Type B pancreatic cell (in vitro differentiated cells): Measurements from ENCODE around the gene PKN2. TPM values are rescaled to one million over a fixed set of nuclear protein-coding genes. Genes with fewer than 3 reads are reported as not detected.
A peak's percentile ranks its signal among the peaks of the same experiment; 100 is the strongest.

Experiments
- DNase-seq: peaks from one replicate; pipeline ENCODE4 v3.0.0; 2021; ENCODE audit warnings: mixed read lengths; ENCODE audit not compliant: unreplicated experiment; ENCODE audit errors: extremely low spot score
- H3K27ac Mint-ChIP-seq: 2 replicates; pipeline ENCODE4 v1.8.0; 2021; ENCODE audit warnings: mild to moderate bottlenecking, mixed read lengths
- H3K27me3 Mint-ChIP-seq: 2 replicates; pipeline ENCODE4 v1.8.0; 2021; ENCODE audit warnings: mixed read lengths
- H3K36me3 Mint-ChIP-seq: 2 replicates; pipeline ENCODE4 v1.8.0; 2021; ENCODE audit warnings: mixed read lengths
- H3K4me1 Mint-ChIP-seq: one replicate; pipeline ENCODE4 v1.8.0; 2021; ENCODE audit warnings: mixed read lengths; ENCODE audit not compliant: unreplicated experiment
- H3K4me3 Mint-ChIP-seq: 2 replicates; pipeline ENCODE4 v1.8.0; 2021; ENCODE audit warnings: mild to moderate bottlenecking, mixed read lengths
- H3K9me3 Mint-ChIP-seq: 2 replicates; pipeline ENCODE4 v1.8.0; 2021; ENCODE audit warnings: mixed read lengths
- CTCF ChIP-seq: fragments of 200-600 bp; sonication (generic); conservative IDR thresholded peaks from 2 replicates; pipeline ENCODE4 v1.5.0; 2021; ENCODE audit warnings: antibody characterized with exemption, mild to moderate bottlenecking
- total RNA-seq: library from RNA; stranded (reverse); gene quantifications from 2 replicates; pipeline ENCODE4 v1.2.1, GENCODE V29; 2021; ENCODE audit warnings: low replicate concordance

PKN2 gene
- total RNA-seq, 1 donor from 2014 or later: 56.0 TPM

DNA sequence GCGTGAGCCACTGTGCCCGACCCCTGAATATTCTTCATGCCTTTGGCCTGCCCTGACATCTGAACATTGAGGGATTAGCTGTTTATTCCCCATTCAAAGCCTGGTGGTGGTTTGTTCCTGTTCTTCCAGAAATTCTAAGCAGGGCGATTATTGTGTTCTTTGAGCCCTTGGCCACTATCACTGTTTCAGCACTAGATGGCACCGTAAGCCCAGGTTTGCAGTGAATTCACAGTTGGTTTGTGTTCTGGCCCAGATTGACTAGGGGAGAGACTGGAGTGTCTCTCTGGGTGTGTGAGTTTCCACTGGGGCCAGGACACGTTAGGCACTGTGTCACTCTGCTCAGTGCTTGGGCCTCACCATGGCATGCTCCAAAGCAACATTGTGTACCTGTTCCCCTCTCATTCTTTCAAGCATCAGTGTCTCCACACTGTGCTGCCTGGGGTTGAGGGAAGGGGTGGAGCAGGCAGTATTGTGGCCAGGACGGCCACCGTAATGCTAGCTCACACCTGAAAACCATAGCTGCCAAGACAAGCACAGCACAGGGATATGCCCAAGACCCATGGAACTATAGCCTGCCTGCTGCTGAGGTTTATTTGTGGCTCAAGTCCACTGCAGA lies 52.7 kb downstream of the PKN2 start:
- Mint-ChIP-seq H3K27ac (no peak overlapping the region), H3K4me3 (no peak overlapping the region)

GRCh38 chr1:88737338-88737927 lies 53.4 kb downstream of the PKN2 start:
- H3K27ac Mint-ChIP-seq: no peak overlapping the region

More for the DNA sequence above, 52.7 kb downstream of the PKN2 start:
- Mint-ChIP-seq H3K36me3 (peaks cover 37% of the 10 kb centered on the region), H3K9me3 (peaks cover 17% of the 10 kb centered on the region), H3K4me1 (peaks cover 8% of the 10 kb centered on the region), H3K27me3 (no peaks in the 10 kb centered on the region)
- TF ChIP-seq CTCF: peak; percentile 47
- DNase-seq: no peak

DNA sequence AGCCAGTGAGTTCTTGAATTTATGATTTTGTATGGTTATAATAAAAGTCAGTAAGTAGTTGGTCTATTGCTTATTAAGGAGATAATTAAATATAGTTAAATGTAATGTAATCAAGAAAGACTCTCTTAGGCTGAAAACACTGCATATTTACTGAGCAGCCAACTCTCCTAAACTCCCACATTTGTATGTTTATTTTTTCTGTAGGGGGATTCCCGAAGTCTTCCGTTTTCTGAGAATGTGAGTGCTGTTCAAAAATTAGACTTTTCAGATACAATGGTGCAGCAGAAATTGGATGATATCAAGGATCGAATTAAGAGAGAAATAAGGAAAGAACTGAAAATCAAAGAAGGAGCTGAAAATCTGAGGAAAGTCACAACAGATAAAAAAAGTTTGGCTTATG lies 56.7 kb downstream of the PKN2 start:
- no peak overlapping the region for H3K27ac Mint-ChIP-seq
- no peak for TF ChIP-seq CTCF
- no peak overlapping the region for H3K4me3 Mint-ChIP-seq
- H3K27me3 Mint-ChIP-seq: no peaks in the 10 kb centered on the region
- H3K4me1 Mint-ChIP-seq: peaks cover 8% of the 10 kb centered on the region
- H3K36me3 Mint-ChIP-seq: peaks cover 37% of the 10 kb centered on the region
- no peak for DNase-seq
- peaks cover 10% of the 10 kb centered on the region for H3K9me3 Mint-ChIP-seq

More at GRCh38 chr1:88737338-88737927, 53.4 kb downstream of the PKN2 start:
- Mint-ChIP-seq H3K4me3 (no peak overlapping the region), H3K4me1 (peaks cover 8% of the 10 kb centered on the region), H3K9me3 (peaks cover 17% of the 10 kb centered on the region), H3K36me3 (peaks cover 37% of the 10 kb centered on the region), H3K27me3 (no peaks in the 10 kb centered on the region)
- no peak for TF ChIP-seq CTCF
- DNase-seq: no peak

- no peak overlapping the region for H3K27ac Mint-ChIP-seq
- peaks cover 8% of the 10 kb centered on the region for H3K4me1 Mint-ChIP-seq
- no peak for DNase-seq
- no peak for TF ChIP-seq CTCF
- H3K36me3 Mint-ChIP-seq: peaks cover 36% of the 10 kb centered on the region
- H3K9me3 Mint-ChIP-seq: peaks cover 10% of the 10 kb centered on the region
- H3K27me3 Mint-ChIP-seq: no peaks in the 10 kb centered on the region
- H3K4me3 Mint-ChIP-seq: no peak overlapping the region
Measured at GRCh38 chr1:88741413-88741812, 57.3 kb downstream of the PKN2 start.

DNA sequence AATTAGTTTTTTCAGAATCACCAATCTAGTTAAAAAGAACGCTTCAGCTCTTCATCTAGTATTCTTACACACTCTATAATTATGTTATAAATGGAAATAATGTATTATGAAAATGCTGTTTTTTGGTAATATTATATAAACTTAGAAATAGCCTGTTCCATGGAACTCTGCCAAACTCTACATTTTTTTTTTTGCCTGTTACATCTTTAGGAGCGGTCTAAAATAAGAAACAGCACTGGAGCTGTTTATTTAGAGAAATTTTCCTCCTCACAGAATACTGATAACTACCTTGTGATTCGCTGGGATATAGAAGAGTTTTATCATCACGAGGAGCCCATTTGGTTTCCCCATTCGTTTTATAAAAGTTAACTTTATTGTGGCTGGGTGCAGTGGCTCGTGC lies 58.5 kb downstream of the PKN2 start:
- Mint-ChIP-seq H3K36me3 (peaks cover 42% of the 10 kb centered on the region), H3K4me1 (peaks cover 8% of the 10 kb centered on the region), H3K27me3 (no peaks in the 10 kb centered on the region), H3K9me3 (peaks cover 10% of the 10 kb centered on the region), H3K27ac (no peak overlapping the region), H3K4me3 (no peak overlapping the region)
- DNase-seq: no peak
- no peak for TF ChIP-seq CTCF
